GM18505 (cell line): Measurements from ENCODE around the gene DHX29.

Experiments used
- ATAC-seq: cut with Tn5 transposase; IDR thresholded peaks from one replicate; pipeline ENCODE4 v1.9.1; 2021; ENCODE audit not compliant: unreplicated experiment
- POLR2A ChIP-seq: IDR thresholded peaks from 4 replicates; pipeline ENCODE4 v1.6.1; 2011; ENCODE audit warnings: borderline replicate concordance; ENCODE audit not compliant: insufficient read depth, insufficient read length; ENCODE audit errors: extremely low read depth

DHX29 gene

DNA sequence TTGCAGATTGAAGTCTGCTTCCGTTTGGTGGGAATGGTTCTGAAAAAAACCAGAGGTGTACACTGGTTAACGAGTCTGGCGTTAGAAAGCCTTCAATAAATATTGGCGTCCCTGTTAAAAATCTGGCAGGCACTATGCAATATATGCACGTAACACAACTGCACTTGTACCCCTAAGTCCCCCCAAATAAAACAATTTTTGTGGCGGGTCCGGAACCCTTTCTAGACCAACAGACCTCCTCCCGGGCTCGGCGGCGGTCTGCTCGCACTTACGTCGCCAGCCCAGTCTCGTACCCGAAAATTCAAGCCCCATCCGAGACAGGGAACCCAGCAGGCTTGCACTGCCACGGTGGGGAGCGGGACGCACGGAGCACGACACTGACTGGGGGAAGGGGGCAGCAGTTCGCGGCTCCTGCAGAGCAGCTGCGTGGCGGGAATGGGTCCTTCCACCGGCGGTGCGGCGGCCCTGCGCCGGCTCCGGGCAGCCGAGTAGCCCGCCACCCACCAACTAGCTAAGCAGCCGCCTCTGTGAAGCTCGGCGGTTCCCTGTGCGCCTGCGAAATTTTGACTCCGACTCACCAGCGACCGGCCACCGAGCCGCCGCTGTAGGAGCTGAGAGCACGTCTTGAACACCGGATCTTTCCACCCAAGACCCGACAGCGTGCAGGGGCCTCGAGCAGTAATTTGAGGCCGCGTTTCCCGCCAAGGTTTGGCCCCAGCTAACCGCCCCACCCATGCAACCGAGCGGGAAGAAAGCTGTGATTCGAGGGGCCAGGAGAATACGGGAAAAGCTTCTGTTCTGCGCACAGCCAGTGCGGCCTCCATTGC is 84.3 kb downstream of the DHX29 start:
- no peak for TF ChIP-seq POLR2A
- no peak for ATAC-seq

DNA sequence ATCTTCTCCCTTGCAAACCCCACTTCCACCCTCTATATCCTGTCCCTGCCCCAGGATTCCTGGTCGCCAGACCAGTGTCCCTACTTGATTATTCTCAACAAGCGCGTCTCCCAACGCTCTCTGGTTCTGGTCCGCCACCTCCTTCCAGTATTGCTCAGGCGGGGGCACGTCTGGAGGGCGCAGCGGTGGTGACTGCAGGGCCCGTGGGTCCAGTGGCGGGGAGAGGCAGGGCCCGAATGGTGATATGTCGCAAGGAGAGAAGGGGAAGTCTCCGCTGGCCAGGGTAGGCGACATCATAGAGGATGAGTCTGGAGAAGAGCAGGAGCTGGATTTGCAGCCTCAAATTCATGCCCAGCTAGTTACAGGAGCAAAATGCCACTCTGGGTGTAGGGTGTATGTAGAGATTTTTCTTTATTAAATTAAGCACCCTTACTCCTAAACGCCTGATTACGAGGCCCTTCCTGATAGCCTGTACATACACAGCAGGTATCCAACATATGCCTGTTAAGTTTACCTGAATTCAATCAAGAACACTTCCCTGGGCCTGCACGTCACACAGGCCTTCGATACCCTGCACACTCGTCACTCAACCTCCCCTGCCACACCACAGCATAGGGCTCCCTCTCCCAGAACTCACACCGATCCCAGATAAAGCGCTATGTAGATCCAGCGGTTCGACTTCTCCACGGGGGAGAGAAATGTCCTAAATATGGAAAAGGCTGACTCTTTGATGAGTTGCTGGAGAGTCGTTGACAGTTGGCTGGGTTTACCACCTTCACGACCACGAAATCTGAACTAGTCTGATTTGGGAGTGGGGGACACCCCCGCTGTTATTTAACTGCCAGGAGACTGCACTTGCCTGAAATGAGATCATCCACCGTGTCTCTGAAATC is 85.2 kb downstream of the DHX29 start:
- no peak for TF ChIP-seq POLR2A
- ATAC-seq: no peak

DNA sequence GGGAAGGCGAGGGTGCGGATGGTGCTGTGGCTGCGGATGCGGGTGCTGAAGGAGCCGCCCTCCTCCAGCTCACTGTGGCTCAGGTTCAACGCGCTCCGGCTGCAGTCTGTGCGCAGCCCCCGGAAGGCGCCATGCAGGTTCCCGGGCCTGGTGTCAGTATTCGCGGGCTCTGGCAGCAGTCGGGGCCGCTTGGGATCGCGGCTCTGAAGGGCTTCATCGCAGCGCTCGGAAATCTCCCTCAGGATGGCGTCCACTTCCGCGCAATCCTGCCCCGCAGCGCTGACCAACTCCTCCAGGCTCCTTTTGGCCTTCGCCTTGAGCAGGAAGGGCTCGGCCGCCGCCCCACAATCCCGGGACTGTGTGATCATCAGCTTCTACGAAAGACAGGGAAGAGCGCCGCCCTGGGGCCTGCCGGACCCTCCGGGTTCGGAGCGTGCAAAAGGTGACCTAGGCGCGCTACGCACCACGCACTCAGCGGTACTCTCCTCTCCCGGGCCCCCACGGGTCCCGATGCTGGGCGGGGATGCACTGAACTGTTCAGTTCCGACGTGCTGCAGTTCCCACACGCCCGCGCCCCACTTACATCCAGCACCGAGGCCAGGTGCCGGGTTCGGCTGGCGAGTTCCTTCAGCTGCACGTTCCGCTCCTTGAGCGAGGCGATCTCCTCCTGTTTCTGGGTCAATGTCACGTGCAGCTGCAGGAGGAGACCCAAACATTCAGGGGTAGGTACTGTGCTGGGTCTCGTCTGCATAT is 86.9 kb downstream of the DHX29 start:
- TF ChIP-seq POLR2A: no peak
- no peak for ATAC-seq

DNA sequence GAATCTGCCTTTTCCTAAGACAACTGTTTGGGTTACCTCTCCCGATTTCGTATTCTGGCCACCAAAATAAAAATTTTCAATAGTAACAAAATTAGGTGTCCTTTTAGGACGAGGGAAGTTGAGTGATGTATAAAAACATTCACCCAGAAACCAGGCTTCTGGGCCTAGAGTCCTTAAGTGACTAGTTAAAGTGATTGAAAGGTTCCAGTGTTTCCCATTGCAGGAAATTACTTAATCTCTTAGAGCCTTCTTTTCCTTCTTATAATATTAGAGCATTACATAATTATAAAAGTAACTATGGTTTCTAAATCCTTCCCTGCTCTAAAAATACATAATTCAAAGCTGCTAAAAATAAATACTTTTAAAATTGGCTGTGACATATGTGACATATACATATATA is 87.7 kb downstream of the DHX29 start:
- no peak for ATAC-seq
- TF ChIP-seq POLR2A: no peak

DNA sequence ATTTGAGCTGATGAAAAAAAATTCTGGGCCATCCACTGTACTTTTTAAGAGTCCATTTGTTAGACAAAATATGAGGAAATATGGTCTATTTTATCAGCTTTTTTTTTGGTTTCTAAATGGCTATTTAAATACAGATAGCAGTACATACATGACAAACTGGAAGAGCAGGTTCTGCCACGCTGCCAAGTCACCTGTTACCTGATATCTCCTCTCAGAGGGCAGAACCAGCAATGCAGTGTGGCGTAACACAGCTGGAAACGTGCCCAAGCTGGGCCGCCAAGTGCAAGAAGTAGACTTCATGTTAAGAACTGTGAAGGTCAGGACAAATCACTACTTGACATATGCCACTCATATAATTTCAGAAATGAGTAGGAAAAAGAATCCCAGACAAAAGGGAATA is 88.5 kb downstream of the DHX29 start:
- no peak for ATAC-seq
- no peak for TF ChIP-seq POLR2A

DNA sequence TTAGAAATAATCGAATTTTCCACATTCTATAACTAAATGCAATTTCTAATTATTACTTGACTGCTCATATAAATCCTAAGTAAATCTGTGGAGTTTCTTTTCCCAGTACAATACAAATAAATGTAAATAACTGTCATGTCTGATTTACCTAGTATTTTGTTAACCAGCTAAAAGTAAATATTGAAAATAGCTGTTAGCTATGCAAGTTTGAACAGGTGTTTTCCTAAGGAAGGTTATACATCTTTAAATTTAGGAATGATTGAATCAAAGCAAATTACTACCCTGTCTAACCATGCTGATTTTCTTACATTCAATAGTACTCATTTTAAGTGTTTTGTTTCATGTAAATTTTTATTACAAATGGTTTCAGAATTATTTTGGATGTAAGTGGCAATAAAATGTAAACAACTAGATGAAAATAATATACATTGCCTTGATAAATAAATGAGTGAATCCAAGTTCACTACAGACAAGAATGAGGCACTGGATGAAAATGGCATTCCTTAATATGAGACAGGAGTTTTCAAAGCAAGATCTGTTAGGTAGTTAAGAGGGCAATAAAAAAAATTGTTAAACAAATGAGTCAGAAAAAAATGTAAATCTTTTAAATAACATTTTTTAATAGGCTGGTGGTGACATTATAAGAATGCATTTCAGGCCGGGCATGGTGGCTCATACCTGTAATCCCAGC is 96.2 kb downstream of the DHX29 start:
- ATAC-seq: no peak
- no peak for TF ChIP-seq POLR2A
